Measurements from ENCODE around the gene CRYBG1. TPM values are rescaled to one million over a fixed set of nuclear protein-coding genes. Genes with fewer than 3 reads are reported as not detected.

CRYBG1 gene
- total RNA-seq, 4 donors from 2014 or later, result 7.9 to 14.4 (median 11.1) TPM

DNA sequence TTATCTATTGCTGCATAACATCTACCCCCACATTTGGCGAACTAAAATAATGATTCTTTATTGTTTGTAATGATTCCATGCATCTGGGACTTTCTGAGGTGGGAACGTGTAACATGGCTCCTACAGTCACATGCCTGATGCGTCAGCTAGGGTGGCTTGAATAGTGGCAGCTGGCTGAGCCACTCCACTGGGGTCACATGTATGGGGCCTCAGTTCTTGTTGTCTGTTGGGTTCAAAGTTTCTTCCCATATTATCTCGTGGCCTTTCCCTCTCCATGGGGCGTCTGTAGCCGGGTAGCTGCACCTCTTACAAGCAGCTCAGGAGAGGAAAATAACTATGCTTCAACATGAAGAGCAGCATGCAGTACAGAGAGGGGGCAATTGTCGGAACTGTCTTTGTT lies 69.9 kb downstream of the CRYBG1 start:
- Histone ChIP-seq H3K27ac (no peak overlapping the region), H3K4me1 (no peaks in the 10 kb centered on the region), H3K4me3 (replicated peaks in 1 of 3) (no peak overlapping the region), H3K36me3 (no peaks in the 10 kb centered on the region), H3K27me3 (no peaks in the 10 kb centered on the region), H3K9me3 (no peaks in the 10 kb centered on the region)
- intact Hi-C loops (cut with DNase I), result no loop called here
- DNase-seq, result no peak
- TF ChIP-seq CTCF (IDR thresholded peaks at IDR 0.05), result no peak
- 92 to 93% methylated on average over 7 of the region's 7 CpGs for WGBS, 2 donors

DNA sequence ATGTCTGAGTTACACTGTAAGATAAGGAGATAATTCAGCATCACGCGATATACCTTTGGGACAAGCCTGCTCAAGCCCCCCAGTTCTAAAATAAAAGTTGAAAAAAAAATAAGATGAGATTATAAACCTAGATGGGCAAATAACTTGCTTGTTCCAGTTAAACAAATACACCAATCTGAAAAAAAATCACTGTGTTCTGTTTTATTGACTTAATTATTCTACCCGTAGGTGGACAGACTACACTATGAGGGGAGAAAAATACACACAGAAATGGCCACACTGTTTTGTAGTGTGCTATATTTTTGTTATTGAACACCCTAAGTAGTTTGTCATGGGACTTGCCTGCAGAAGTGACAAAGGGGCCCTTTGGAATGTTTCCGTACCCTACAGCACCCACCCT lies 70.9 kb downstream of the CRYBG1 start:
- Histone ChIP-seq H3K27ac (no peak overlapping the region), H3K27me3 (no peaks in the 10 kb centered on the region), H3K4me1 (no peaks in the 10 kb centered on the region), H3K9me3 (no peaks in the 10 kb centered on the region), H3K36me3 (no peaks in the 10 kb centered on the region), H3K4me3 (replicated peaks in 1 of 3) (no peak overlapping the region)
- TF ChIP-seq POLR2A (IDR thresholded peaks at IDR 0.05) (no peak), CTCF (IDR thresholded peaks at IDR 0.05) (no peak)
- 97% methylated on average over 4 of the region's 4 CpGs for WGBS, 2 donors
- DNase-seq, result no peak
- intact Hi-C loops (cut with DNase I), result no loop called here

- H3K27ac ChIP-seq, result no peak overlapping the region
- H3K4me1 ChIP-seq, result no peaks in the 10 kb centered on the region
- TF ChIP-seq POLR2A (IDR thresholded peaks at IDR 0.05) (no peak), CTCF (IDR thresholded peaks at IDR 0.05) (no peak)
- WGBS, 2 donors, result 94% methylated on average over 3 of the region's 3 CpGs
- H3K27me3 ChIP-seq, result no peaks in the 10 kb centered on the region
- H3K4me3 ChIP-seq (replicated peaks in 1 of 3), result no peak overlapping the region
- intact Hi-C loops (cut with DNase I), result no loop called here
- DNase-seq, result no peak
- H3K36me3 ChIP-seq, result no peaks in the 10 kb centered on the region
- H3K9me3 ChIP-seq, result no peaks in the 10 kb centered on the region
Measured at GRCh38 chr6:106431972-106432371, 71.5 kb downstream of the CRYBG1 start.

GRCh38 chr6:106434530-106434929 lies 74.0 kb downstream of the CRYBG1 start:
- TF ChIP-seq CTCF (IDR thresholded peaks at IDR 0.05) (no peak), POLR2A (IDR thresholded peaks at IDR 0.05) (no peak)
- no peaks in the 10 kb centered on the region for H3K9me3 ChIP-seq
- DNase-seq, result no peak

GRCh38 chr6:106439459-106439858 lies 78.9 kb downstream of the CRYBG1 start:
- Histone ChIP-seq H3K27ac (no peak overlapping the region), H3K4me1 (peaks cover 0 to 8% of the 10 kb centered on the region in 2 donors), H3K36me3 (no peaks in the 10 kb centered on the region), H3K4me3 (replicated peaks in 1 of 3) (no peak overlapping the region), H3K27me3 (no peaks in the 10 kb centered on the region), H3K9me3 (no peaks in the 10 kb centered on the region)
- 79 to 81% methylated on average over 2 of the region's 2 CpGs for WGBS, 2 donors
- no peak for DNase-seq
- intact Hi-C loops (cut with DNase I), result no loop called here
- no peak for TF ChIP-seq POLR2A (IDR thresholded peaks at IDR 0.05)
- TF ChIP-seq CTCF (IDR thresholded peaks at IDR 0.05), result no peak

More at GRCh38 chr6:106434530-106434929, 74.0 kb downstream of the CRYBG1 start:
- H3K27ac ChIP-seq, result no peak overlapping the region
- intact Hi-C loops (cut with DNase I), result no loop called here
- H3K4me1 ChIP-seq, result no peaks in the 10 kb centered on the region
- no peak overlapping the region for H3K4me3 ChIP-seq (replicated peaks in 1 of 3)
- H3K27me3 ChIP-seq, result no peaks in the 10 kb centered on the region
- no peaks in the 10 kb centered on the region for H3K36me3 ChIP-seq
